Measurements from ENCODE around the gene HSPA6. TPM values are rescaled to one million over a fixed set of nuclear protein-coding genes. Genes with fewer than 3 reads are reported as not detected.
"Not testable (repeated sequence)": the region's sequence is repeated elsewhere in the genome, so short reads cannot be mapped to it uniquely, and the experiment has no call there.

HSPA6 gene
- total RNA-seq, 1 donor from 2014 or later, result 1.9 TPM

DNA sequence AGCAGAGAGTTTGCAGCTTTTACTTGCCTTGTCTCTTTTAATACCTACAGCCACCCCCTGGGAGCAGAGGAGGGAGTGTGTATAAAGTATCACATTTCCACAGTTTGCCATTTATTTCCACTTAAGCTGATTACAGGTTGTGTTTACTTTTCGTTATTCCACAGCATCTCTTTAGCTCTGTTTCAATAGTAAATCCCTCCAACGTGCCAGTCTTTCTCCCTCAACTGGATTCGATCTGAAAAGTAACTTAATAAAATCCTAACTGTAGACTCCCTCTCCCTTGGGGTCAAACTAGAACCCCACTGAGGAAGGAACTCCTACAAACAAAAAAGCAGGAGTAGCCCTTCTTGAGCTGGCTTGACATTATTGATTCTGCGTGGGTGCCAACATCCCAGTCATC, 22.2 kb upstream of the HSPA6 start:
- no peak for DNase-seq (ENCODE audit: low spot score)
- intact Hi-C loops (cut with DNase I), result no loop called here

GRCh38 chr1:161502641-161503393, 21.5 kb upstream of the HSPA6 start:
- no peak for DNase-seq (ENCODE audit: low spot score)
- intact Hi-C loops (cut with DNase I), result no loop called here

DNA sequence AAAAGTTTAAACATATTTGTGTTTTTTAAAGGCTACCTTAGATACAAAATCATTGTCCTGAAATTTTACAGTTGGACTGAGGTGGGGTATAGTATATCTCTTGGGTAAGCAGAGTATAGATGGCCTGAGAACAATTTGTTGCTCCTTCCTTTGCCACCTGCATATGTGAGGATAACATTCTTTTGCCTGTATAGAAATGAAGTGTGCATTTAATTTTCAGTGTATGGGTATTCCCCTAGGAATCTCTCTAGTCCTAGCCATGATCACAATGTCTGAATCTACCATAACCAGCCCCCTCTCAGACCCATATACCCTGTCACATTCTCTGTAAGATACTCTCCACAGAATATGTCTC, 21.0 kb upstream of the HSPA6 start:
- intact Hi-C loops (cut with DNase I), result no loop called here
- DNase-seq (ENCODE audit: low spot score), result no peak

DNA sequence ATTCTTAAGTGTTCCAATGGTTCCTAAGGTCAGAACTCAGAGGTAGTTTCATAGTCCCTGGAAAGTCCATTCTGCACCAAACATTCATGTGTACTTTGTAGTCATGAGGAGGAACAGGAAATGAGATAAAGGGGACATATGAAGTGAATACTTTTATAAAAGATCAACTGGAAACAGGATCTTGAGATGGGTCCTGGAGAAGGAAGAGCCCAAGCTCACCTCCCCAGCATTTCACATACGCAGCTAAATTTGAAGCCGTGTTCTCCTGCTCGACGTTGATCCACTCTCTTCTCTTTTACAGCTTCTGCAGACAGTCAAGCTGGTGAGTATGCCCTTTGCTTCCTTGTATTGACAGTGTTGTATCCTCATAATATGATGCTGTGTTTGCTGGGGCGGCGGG, 18.7 kb upstream of the HSPA6 start:
- DNase-seq (ENCODE audit: low spot score), result no peak
- intact Hi-C loops (cut with DNase I), result no loop called here

DNA sequence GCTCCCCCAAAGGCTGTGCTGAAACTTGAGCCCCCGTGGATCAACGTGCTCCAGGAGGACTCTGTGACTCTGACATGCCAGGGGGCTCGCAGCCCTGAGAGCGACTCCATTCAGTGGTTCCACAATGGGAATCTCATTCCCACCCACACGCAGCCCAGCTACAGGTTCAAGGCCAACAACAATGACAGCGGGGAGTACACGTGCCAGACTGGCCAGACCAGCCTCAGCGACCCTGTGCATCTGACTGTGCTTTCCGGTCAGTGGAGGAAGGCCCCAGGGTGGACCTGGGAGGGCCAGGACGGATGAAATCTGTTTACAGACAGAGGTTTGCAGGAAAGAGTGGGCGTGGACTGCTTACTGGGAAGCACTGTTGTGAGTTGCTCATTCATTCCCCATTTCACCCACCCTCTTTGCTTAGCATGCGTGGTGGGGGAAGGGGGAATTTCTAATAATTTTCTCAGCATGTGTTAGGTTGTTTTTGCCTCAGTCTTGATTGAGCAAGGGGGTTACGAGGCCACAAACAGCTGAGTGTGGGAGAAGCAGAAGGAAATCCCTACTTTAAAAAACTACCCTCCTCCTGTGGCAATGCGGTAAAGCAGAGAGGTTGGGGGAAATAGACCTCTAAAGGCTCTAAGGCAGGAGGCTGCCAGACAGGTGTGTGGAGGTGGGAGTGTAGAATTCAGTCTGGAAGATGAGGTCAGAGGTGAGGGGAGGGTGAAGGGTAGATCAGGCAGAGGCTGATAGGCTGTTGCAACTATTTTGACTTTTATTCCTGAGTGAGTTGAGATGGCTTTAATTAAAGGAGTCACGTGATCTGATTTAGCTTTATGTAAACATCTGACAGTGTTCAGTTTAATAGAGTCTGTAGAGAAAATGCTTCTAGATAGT, 17.8 kb upstream of the HSPA6 start:
- intact Hi-C loops (cut with DNase I), result no loop called here
- peak; percentile 91 for DNase-seq (ENCODE audit: low spot score)

- DNase-seq (ENCODE audit: low spot score), result no peak
- intact Hi-C loops (cut with DNase I), result no loop called here
Measured at GRCh38 chr1:161510477-161510876, 13.9 kb upstream of the HSPA6 start.

- intact Hi-C loops (cut with DNase I), result no loop called here
- no peak for DNase-seq (ENCODE audit: low spot score)
Measured at GRCh38 chr1:161511018-161511755, 13.2 kb upstream of the HSPA6 start.

- DNase-seq (ENCODE audit: low spot score), result no peak
- intact Hi-C loops (cut with DNase I), result no loop called here
Measured at GRCh38 chr1:161511756-161512060, 12.6 kb upstream of the HSPA6 start.

GRCh38 chr1:161512636-161513447, 11.5 kb upstream of the HSPA6 start:
- intact Hi-C loops (cut with DNase I); DNase-seq (ENCODE audit: low spot score): not testable (repeated sequence)

DNA sequence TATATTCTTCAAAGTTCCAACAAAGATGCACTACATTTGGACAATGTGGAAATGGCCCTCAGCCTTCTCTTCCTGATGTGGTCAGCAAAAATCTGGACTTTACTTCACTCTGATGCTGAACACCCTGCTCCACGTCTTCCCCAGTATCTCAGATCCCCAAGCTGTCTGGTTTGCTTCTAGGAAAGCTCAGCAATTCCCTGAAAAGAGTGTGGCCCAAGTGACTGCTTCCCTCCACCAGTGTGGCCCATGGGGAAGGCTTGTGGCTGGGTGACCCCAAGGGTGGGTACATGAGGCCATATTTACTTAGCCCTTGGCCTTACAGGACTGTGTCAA, 10.9 kb upstream of the HSPA6 start:
- DNase-seq (ENCODE audit: low spot score); intact Hi-C loops (cut with DNase I): not testable (repeated sequence)

- intact Hi-C loops (cut with DNase I); DNase-seq (ENCODE audit: low spot score): not testable (repeated sequence)
Measured at GRCh38 chr1:161513953-161514352, 10.4 kb upstream of the HSPA6 start.

GRCh38 chr1:161523041-161523816, 1.1 kb upstream of the HSPA6 start:
- intact Hi-C loops (cut with DNase I); DNase-seq (ENCODE audit: low spot score): not testable (repeated sequence)

DNA sequence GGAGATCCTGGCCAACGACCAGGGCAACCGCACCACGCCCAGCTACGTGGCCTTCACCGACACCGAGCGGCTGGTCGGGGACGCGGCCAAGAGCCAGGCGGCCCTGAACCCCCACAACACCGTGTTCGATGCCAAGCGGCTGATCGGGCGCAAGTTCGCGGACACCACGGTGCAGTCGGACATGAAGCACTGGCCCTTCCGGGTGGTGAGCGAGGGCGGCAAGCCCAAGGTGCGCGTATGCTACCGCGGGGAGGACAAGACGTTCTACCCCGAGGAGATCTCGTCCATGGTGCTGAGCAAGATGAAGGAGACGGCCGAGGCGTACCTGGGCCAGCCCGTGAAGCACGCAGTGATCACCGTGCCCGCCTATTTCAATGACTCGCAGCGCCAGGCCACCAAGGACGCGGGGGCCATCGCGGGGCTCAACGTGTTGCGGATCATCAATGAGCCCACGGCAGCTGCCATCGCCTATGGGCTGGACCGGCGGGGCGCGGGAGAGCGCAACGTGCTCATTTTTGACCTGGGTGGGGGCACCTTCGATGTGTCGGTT, 477 bp downstream of the HSPA6 start:
- intact Hi-C loops (cut with DNase I); DNase-seq (ENCODE audit: low spot score): not testable (repeated sequence)

DNA sequence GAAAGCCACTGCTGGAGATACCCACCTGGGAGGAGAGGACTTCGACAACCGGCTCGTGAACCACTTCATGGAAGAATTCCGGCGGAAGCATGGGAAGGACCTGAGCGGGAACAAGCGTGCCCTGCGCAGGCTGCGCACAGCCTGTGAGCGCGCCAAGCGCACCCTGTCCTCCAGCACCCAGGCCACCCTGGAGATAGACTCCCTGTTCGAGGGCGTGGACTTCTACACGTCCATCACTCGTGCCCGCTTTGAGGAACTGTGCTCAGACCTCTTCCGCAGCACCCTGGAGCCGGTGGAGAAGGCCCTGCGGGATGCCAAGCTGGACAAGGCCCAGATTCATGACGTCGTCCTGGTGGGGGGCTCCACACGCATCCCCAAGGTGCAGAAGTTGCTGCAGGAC, 981 bp downstream of the HSPA6 start:
- intact Hi-C loops (cut with DNase I), result not testable (repeated sequence)
- DNase-seq (ENCODE audit: low spot score), result peak; percentile 83

DNA sequence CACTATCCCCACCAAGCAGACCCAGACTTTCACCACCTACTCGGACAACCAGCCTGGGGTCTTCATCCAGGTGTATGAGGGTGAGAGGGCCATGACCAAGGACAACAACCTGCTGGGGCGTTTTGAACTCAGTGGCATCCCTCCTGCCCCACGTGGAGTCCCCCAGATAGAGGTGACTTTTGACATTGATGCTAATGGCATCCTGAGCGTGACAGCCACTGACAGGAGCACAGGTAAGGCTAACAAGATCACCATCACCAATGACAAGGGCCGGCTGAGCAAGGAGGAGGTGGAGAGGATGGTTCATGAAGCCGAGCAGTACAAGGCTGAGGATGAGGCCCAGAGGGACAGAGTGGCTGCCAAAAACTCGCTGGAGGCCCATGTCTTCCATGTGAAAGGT, 1.6 kb downstream of the HSPA6 start:
- DNase-seq (ENCODE audit: low spot score); intact Hi-C loops (cut with DNase I): not testable (repeated sequence)

GRCh38 chr1:161528550-161528949, 4.2 kb downstream of the HSPA6 start:
- DNase-seq (ENCODE audit: low spot score); intact Hi-C loops (cut with DNase I): not testable (repeated sequence)

- intact Hi-C loops (cut with DNase I); DNase-seq (ENCODE audit: low spot score): not testable (repeated sequence)
Measured at GRCh38 chr1:161529463-161530104, 5.2 kb downstream of the HSPA6 start.

DNA sequence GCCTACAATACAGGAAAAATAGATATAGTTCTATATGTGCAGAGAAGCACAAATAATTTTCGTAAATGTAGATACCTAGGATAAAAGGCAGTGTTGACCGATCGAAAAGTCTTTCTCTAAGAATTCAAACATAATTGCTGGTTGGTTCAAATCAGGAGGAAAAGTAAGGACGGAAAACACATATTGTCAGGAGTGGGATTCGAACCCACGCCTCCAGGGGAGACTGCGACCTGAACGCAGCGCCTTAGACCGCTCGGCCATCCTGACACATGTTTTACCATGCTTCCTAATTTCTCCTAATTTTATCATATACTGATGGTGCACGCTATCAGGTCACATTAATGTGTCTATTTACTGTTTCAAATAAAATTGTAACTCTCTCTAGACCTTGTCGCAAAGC, 5.8 kb downstream of the HSPA6 start:
- DNase-seq (ENCODE audit: low spot score); intact Hi-C loops (cut with DNase I): not testable (repeated sequence)
